Measurements from ENCODE around the gene CCR7.

DNA sequence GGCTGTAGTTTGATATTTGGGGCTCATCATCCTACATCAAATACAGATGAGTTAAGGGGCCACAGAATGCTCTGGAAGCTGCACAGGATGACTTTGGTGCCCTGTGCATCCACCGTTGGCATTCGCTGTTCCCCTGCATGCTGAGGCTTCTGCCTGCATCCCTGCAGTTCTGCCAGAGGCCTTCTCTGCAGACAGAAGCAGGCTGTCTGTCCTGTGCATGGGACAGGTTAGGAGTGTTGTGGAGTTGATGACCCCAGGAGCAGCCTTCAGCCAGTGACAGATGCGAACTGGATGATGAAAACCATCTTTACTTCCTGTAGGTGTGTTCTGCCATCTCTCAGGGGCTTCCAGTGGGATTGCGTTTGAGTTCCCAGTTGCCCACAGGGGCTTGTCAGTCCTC is 50.3 kb downstream of the CCR7 start:
- TF ChIP-seq, protein P1, sequence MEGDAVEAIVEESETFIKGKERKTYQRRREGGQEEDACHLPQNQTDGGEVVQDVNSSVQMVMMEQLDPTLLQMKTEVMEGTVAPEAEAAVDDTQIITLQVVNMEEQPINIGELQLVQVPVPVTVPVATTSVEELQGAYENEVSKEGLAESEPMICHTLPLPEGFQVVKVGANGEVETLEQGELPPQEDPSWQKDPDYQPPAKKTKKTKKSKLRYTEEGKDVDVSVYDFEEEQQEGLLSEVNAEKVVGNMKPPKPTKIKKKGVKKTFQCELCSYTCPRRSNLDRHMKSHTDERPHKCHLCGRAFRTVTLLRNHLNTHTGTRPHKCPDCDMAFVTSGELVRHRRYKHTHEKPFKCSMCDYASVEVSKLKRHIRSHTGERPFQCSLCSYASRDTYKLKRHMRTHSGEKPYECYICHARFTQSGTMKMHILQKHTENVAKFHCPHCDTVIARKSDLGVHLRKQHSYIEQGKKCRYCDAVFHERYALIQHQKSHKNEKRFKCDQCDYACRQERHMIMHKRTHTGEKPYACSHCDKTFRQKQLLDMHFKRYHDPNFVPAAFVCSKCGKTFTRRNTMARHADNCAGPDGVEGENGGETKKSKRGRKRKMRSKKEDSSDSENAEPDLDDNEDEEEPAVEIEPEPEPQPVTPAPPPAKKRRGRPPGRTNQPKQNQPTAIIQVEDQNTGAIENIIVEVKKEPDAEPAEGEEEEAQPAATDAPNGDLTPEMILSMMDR (IDR thresholded peaks at IDR 0.05) = no peak
- TF ChIP-seq RCOR1 (IDR thresholded peaks at IDR 0.05; ENCODE audit: low read depth, low read length) (no peak), SREBF2 (IDR thresholded peaks at IDR 0.05) (no peak)
